Measurements from ENCODE around the gene AFAP1. TPM values are rescaled to one million over a fixed set of nuclear protein-coding genes. Genes with fewer than 3 reads are reported as not detected.

AFAP1 gene
- total RNA-seq, 1 experiment from 2014 or later = 22.5 TPM

DNA sequence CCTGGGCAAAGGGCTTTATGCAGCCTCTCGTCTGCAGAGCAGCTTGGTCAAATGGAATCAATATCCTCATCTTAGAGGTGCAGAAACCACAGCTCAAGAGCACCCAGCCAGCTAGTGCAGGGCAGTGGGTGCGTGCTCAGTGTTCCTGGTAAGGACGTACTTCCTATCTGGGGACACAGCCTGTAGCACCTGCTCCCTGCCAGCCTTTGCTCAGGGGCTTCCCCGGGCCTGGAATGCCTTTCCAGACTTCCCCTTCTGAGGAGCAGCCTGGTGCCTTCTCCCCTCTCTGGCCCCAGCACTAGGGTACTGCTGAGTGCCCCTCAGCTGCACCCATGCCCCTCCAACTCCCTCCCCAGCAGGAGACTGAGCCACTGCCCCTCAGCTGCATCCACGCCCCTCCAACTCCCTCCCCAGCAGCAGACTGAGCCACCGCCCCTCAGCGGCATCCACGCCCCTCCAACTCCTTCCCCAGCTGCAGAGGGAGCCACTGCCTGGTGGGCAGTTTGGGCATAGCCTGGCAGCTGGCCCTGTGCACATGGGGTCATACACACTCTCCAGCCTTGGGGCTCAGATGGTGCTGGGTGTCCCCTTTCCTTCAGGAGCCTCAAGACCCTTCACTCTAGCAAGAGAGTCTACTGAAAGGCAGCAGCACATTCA, 42.2 kb upstream of the AFAP1 start:
- Mint-ChIP-seq H3K4me1 (ENCODE audit: insufficient read depth, unreplicated experiment) (peaks cover 19% of the 10 kb centered on the region), H3K36me3 (ENCODE audit: insufficient read depth, unreplicated experiment) (no peaks in the 10 kb centered on the region), H3K4me3 (ENCODE audit: unreplicated experiment) (no peak overlapping the region), H3K9me3 (ENCODE audit: unreplicated experiment) (no peaks in the 10 kb centered on the region), H3K27ac (ENCODE audit: low read depth, unreplicated experiment) (no peak overlapping the region), H3K27me3 (ENCODE audit: insufficient read depth, unreplicated experiment) (peaks cover 12% of the 10 kb centered on the region)
- POLR2A ChIA-PET = no interaction called here
- no TSS peak for BruUV-seq (replicated peaks)
- TF ChIP-seq, protein P1, sequence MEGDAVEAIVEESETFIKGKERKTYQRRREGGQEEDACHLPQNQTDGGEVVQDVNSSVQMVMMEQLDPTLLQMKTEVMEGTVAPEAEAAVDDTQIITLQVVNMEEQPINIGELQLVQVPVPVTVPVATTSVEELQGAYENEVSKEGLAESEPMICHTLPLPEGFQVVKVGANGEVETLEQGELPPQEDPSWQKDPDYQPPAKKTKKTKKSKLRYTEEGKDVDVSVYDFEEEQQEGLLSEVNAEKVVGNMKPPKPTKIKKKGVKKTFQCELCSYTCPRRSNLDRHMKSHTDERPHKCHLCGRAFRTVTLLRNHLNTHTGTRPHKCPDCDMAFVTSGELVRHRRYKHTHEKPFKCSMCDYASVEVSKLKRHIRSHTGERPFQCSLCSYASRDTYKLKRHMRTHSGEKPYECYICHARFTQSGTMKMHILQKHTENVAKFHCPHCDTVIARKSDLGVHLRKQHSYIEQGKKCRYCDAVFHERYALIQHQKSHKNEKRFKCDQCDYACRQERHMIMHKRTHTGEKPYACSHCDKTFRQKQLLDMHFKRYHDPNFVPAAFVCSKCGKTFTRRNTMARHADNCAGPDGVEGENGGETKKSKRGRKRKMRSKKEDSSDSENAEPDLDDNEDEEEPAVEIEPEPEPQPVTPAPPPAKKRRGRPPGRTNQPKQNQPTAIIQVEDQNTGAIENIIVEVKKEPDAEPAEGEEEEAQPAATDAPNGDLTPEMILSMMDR (IDR thresholded peaks at IDR 0.05; ENCODE audit: unreplicated experiment) = no peak
- CTCF ChIA-PET = interaction anchor here (0.6 to 8.5 kb wide), 3 partner anchors 177 to 628 kb away, joined by 3 to 183 read pairs (median 3); no protein-coding TSS in a partner anchor
- no peak for DNase-seq (ENCODE audit: unreplicated experiment)
- intact Hi-C loops (cut with micrococcal nuclease) = no loop called here

DNA sequence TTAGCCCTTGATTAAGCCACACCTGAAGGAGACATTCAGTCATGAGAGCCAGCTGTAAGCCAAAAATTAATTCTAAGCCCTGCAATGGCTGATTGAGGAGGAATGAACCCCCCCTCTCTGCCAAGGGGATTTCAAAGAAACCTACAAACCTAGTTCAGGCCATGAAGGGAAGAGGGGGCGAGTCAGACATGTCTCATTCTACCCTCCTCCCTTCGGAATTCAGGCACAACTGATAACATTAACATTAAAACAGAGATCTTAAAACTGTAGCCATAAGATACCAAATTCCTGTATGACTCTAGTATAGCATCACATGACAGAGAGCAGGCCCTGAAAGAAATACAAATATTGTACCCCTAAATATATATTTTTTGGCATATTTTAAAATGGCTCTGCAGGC, 40.4 kb upstream of the AFAP1 start:
- no peak for DNase-seq (ENCODE audit: unreplicated experiment)
- TF ChIP-seq, protein P1 (IDR thresholded peaks at IDR 0.05; ENCODE audit: unreplicated experiment) = no peak
- CTCF ChIA-PET = interaction anchor here (0.7 to 3.9 kb wide), 4 partner anchors 9 to 176 kb away, joined by 3 to 49 read pairs (median 4); no protein-coding TSS in a partner anchor
- intact Hi-C loops (cut with micrococcal nuclease) = no loop called here
- no peaks in the 10 kb centered on the region for H3K9me3 Mint-ChIP-seq (ENCODE audit: unreplicated experiment)
- peaks cover 24% of the 10 kb centered on the region for H3K4me1 Mint-ChIP-seq (ENCODE audit: insufficient read depth, unreplicated experiment)
- H3K4me3 Mint-ChIP-seq (ENCODE audit: unreplicated experiment) = no peak overlapping the region
- no peaks in the 10 kb centered on the region for H3K36me3 Mint-ChIP-seq (ENCODE audit: insufficient read depth, unreplicated experiment)
- peaks cover 12% of the 10 kb centered on the region for H3K27me3 Mint-ChIP-seq (ENCODE audit: insufficient read depth, unreplicated experiment)
- POLR2A ChIA-PET = interaction anchor here (2.5 to 3.5 kb wide), 3 partner anchors 8 to 42 kb away, joined by 10 to 27 read pairs (median 13); no protein-coding TSS in a partner anchor
- no peak overlapping the region for H3K27ac Mint-ChIP-seq (ENCODE audit: low read depth, unreplicated experiment)
- no TSS peak for BruUV-seq (replicated peaks)

DNA sequence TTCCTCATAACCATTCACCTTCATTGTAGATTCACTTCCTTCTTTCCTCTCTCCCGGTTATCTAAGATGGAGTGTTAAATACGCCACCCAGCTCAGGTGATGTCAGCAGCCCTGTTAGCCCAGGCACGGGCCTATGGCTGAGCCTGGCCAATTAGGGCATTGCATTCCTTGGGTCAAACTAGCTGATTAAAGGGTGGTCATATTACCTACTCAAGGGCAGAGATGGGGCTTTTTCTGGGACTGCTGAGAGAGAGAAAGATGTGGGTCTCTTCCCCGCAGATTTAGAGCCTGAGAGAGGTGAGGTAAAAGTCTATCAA, 39.9 kb upstream of the AFAP1 start:
- peaks cover 25% of the 10 kb centered on the region for H3K4me1 Mint-ChIP-seq (ENCODE audit: insufficient read depth, unreplicated experiment)
- no peaks in the 10 kb centered on the region for H3K36me3 Mint-ChIP-seq (ENCODE audit: insufficient read depth, unreplicated experiment)
- no TSS peak for BruUV-seq (replicated peaks)
- TF ChIP-seq, protein P1 (IDR thresholded peaks at IDR 0.05; ENCODE audit: unreplicated experiment) = no peak
- POLR2A ChIA-PET = interaction anchor here (0.9 to 3.5 kb wide), 5 partner anchors 9 to 174 kb away, joined by 4 to 27 read pairs (median 10); no protein-coding TSS in a partner anchor
- peak overlapping the region; percentile 66 for H3K27ac Mint-ChIP-seq (ENCODE audit: low read depth, unreplicated experiment)
- H3K9me3 Mint-ChIP-seq (ENCODE audit: unreplicated experiment) = no peaks in the 10 kb centered on the region
- DNase-seq (ENCODE audit: unreplicated experiment) = no peak
- H3K27me3 Mint-ChIP-seq (ENCODE audit: insufficient read depth, unreplicated experiment) = peaks cover 12% of the 10 kb centered on the region
- no peak overlapping the region for H3K4me3 Mint-ChIP-seq (ENCODE audit: unreplicated experiment)
- intact Hi-C loops (cut with micrococcal nuclease) = loop anchor here (2.0 kb wide), 1 partner anchor 41 kb away; the partner anchor contains the start of gene AFAP1
- CTCF ChIA-PET = interaction anchor here (0.7 to 3.9 kb wide), 4 partner anchors 20 to 260 kb away, joined by 3 to 49 read pairs (median 4); no protein-coding TSS in a partner anchor

DNA sequence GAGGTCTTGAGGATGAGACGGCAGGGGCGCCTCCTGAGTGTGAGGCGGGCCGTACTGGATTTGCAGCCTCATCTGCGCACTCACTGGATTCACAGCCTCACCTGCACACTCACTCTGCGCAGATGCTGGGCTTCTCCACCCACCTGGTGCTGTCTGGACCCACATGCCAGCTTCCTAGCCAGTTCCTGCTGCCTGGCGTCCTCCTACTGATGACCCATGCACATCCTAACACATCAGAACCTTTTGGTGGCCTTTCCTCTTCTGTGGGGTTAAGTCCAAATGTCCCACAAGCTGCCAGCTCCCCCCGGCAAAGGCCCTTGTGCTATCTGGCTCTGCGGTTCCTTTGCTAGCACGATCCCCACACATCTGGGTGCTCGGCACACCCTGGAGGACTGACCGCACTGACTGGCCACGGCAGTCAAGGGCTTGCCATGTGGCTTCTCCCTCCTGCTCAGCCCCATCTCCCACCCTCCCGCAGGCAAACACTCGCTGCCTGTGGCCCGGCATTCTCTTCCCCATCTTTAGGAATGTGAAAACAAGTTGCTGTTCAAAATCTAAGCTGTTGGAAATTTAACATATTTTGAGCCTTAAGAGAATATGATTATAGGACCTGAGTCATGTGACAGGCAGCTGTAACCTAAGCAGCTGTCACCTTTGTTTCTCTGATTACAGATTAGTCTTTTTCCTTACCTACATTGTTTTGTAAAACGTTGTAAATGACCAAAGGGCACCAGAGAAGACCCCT, 39.4 kb upstream of the AFAP1 start:
- POLR2A ChIA-PET = interaction anchor here (0.8 to 3.5 kb wide), 13 partner anchors 9 to 174 kb away, joined by 3 to 27 read pairs (median 5); no protein-coding TSS in a partner anchor
- H3K27me3 Mint-ChIP-seq (ENCODE audit: insufficient read depth, unreplicated experiment) = peaks cover 9% of the 10 kb centered on the region
- peak overlapping the region; percentile 66 for H3K27ac Mint-ChIP-seq (ENCODE audit: low read depth, unreplicated experiment)
- TF ChIP-seq, protein P1 (IDR thresholded peaks at IDR 0.05; ENCODE audit: unreplicated experiment) = no peak
- BruUV-seq (replicated peaks) = no TSS peak
- peaks cover 30% of the 10 kb centered on the region for H3K4me1 Mint-ChIP-seq (ENCODE audit: insufficient read depth, unreplicated experiment)
- CTCF ChIA-PET = interaction anchor here (0.6 to 3.9 kb wide), 9 partner anchors 9 to 259 kb away, joined by 3 to 49 read pairs (median 4); partner anchors contain the start of gene AFAP1
- intact Hi-C loops (cut with micrococcal nuclease) = loop anchor here (2.0 kb wide), 1 partner anchor 40 kb away; the partner anchor contains the start of gene AFAP1
- H3K4me3 Mint-ChIP-seq (ENCODE audit: unreplicated experiment) = no peak overlapping the region
- H3K9me3 Mint-ChIP-seq (ENCODE audit: unreplicated experiment) = no peaks in the 10 kb centered on the region
- no peaks in the 10 kb centered on the region for H3K36me3 Mint-ChIP-seq (ENCODE audit: insufficient read depth, unreplicated experiment)
- no peak for DNase-seq (ENCODE audit: unreplicated experiment)

All from MCF 10A (cell line).